Caco-2 (cell line): ENCODE results near the gene DMRTC2. TPM values are rescaled to one million over a fixed set of nuclear protein-coding genes. Genes with fewer than 3 reads are reported as not detected.

Experiments
- BruUV-seq: library from RNA; stranded (reverse); fragments of 400-500 nt; replicated peaks from 2 replicates; lab custom pipeline; 2021; lab: Mats Ljungman, UMichigan
- CTCF ChIA-PET: fragments of 300-600 bp; sonication (Branson Sonifier 250); formaldehyde crosslinking; loops from one replicate; lab custom pipeline; 2022; ENCODE audit warnings: antibody characterized with exemption; lab: Charles Lee
- POLR2A ChIA-PET: fragments of 300-600 bp; sonication (Branson Sonifier 250); formaldehyde crosslinking; loops from one replicate; lab custom pipeline; 2022; ENCODE audit warnings: antibody characterized with exemption; lab: Charles Lee
- DNase-seq, 2 experiments: peaks; one replicate each; pipeline versions ENCODE4 v3.0.0 to v3.0.0-alpha.2; 2020 to 2022
- H3K27me3 ChIP-seq: replicated peaks from 2 replicates; pipeline ENCODE4 v1.6.0; 2011; ENCODE audit warnings: low read length; ENCODE audit not compliant: control insufficient read depth, insufficient read depth
- H3K36me3 ChIP-seq: 2 replicates; pipeline ENCODE4 v1.5.1; 2011; ENCODE audit warnings: low read length; ENCODE audit not compliant: control insufficient read depth, insufficient read depth
- H3K4me1 ChIP-seq: fragments of 250-450 bp; sonication (Bioruptor Pico); 2 replicates; pipeline ENCODE4 v1.5.1; 2020; ENCODE audit warnings: mild to moderate bottlenecking
- H3K4me3 ChIP-seq: 2 replicates; pipeline ENCODE4 v1.5.1; 2011; ENCODE audit warnings: low read depth, mild to moderate bottlenecking, control low read depth, low read length
- H3K9me3 ChIP-seq: fragments of 250-450 bp; sonication (Bioruptor Pico); 2 replicates; pipeline ENCODE4 v1.5.1; 2020; ENCODE audit warnings: mild to moderate bottlenecking, moderate library complexity
- H3K27ac Mint-ChIP-seq: one replicate; pipeline ENCODE4 v1.8.0; 2022; ENCODE audit warnings: mixed read lengths; ENCODE audit not compliant: unreplicated experiment
- H3K27me3 Mint-ChIP-seq: one replicate; pipeline ENCODE4 v1.8.0; 2022; ENCODE audit warnings: mixed read lengths; ENCODE audit not compliant: insufficient read depth, unreplicated experiment
- H3K36me3 Mint-ChIP-seq: one replicate; pipeline ENCODE4 v1.8.0; 2022; ENCODE audit warnings: mild to moderate bottlenecking, mixed read lengths; ENCODE audit not compliant: insufficient read depth, unreplicated experiment
- H3K4me1 Mint-ChIP-seq: one replicate; pipeline ENCODE4 v1.8.0; 2022; ENCODE audit warnings: low read depth, mixed read lengths; ENCODE audit not compliant: unreplicated experiment
- H3K4me3 Mint-ChIP-seq: one replicate; pipeline ENCODE4 v1.8.0; 2022; ENCODE audit warnings: mild to moderate bottlenecking, moderate library complexity, mixed read lengths; ENCODE audit not compliant: unreplicated experiment
- H3K9me3 Mint-ChIP-seq: one replicate; pipeline ENCODE4 v1.8.0; 2022; ENCODE audit warnings: mixed read lengths; ENCODE audit not compliant: unreplicated experiment
- intact Hi-C: fragments of 100-400 bp; cut with micrococcal nuclease; formaldehyde crosslinking; loops from one replicate; pipeline ENCODE4 v1.10.0; 2022; ENCODE audit not compliant: unreplicated experiment
- total RNA-seq: library from RNA; stranded (reverse); gene quantifications from 2 replicates; pipeline ENCODE4 v1.2.3, GENCODE V29; 2022
- TF ChIP-seq, protein P1 (sequence below), 2 experiments: fragments of 200-600 bp in 1 of 2; IDR thresholded peaks; 1 replicate in 1 of 2; 2 replicates in 1 of 2; pipeline versions ENCODE4 v1.5.1 to v1.8.0; 2011 to 2022; ENCODE audit warnings: antibody characterized with exemption in 1 of 2, control low read depth in 1 of 2, inconsistent platforms in 1 of 2, low read depth in 1 of 2, low read length in 1 of 2, mild to moderate bottlenecking in 1 of 2, moderate library complexity in 1 of 2; ENCODE audit not compliant: insufficient read depth in 1 of 2, severe bottlenecking in 1 of 2, unreplicated experiment in 1 of 2

The DMRTC2 gene
- total RNA-seq, 1 experiment from 2014 or later, result not detected

DNA sequence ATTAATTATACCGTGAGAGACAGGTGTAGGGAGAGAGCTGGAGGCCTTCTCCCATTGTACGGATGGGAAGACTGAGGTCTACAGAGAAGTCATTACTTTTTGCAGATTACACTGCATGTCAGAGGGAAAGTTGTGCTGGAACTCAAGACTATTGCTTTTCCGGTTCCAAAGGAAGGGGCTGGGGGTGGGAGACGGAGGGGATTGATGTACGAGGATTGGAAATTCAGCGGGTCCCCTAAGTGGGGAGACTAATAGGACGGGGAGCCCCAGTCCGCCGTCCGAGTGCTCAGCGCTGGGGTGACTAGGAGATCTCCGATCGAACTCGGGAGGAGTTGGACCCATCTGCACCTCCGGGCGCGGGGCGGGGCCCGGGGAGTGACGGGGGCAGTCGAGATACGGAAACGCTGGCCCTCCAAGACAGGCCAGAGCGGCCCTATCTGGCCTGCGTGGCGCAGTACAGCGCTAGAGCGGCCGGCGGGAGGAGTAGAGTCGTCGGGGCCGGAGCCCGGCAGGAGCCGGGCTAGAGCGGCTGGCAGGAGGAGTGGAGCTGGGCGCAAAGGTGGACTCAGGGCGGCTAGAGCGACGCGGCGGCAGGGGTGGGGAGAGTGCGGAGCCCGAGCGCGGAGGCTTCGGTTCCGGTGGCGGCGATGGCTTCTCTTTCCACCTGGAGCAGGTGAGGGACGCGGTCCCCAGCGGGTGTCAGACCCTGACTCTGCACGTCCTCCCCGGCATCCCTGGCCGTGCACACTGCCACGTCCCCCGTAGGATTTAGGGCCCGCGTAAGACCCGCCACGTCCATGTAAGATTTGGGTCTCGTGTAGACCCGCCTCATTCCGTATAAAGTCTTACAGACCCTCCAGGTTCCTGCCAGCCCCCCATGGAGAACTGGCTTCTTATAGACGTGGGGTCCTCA lies 39.2 kb downstream of the DMRTC2 start:
- TF ChIP-seq, protein P1, sequence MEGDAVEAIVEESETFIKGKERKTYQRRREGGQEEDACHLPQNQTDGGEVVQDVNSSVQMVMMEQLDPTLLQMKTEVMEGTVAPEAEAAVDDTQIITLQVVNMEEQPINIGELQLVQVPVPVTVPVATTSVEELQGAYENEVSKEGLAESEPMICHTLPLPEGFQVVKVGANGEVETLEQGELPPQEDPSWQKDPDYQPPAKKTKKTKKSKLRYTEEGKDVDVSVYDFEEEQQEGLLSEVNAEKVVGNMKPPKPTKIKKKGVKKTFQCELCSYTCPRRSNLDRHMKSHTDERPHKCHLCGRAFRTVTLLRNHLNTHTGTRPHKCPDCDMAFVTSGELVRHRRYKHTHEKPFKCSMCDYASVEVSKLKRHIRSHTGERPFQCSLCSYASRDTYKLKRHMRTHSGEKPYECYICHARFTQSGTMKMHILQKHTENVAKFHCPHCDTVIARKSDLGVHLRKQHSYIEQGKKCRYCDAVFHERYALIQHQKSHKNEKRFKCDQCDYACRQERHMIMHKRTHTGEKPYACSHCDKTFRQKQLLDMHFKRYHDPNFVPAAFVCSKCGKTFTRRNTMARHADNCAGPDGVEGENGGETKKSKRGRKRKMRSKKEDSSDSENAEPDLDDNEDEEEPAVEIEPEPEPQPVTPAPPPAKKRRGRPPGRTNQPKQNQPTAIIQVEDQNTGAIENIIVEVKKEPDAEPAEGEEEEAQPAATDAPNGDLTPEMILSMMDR (IDR thresholded peaks at IDR 0.05; ENCODE audit: insufficient read depth in 1 of 2, low read depth in 1 of 2, low read length in 1 of 2, severe bottlenecking in 1 of 2, unreplicated experiment in 1 of 2), result no peak
- Mint-ChIP-seq H3K27me3 (peaks cover 3% of the 10 kb centered on the region), H3K4me3 (peak overlapping the region; percentile 91), H3K36me3 (peaks cover 11% of the 10 kb centered on the region), H3K9me3 (no peaks in the 10 kb centered on the region), H3K27ac (peak overlapping the region; percentile 83), H3K4me1 (peaks cover 31% of the 10 kb centered on the region)
- ChIA-PET POLR2A (interaction anchor here (0.6 to 2.3 kb wide), 5 partner anchors 11 to 68 kb away, joined by 4 to 13 read pairs (median 4); partner anchors contain the start of genes ERFL and RPS19), CTCF (interaction anchor here (0.6 to 1.4 kb wide), 7 partner anchors 9 to 74 kb away, joined by 3 to 12 read pairs (median 3); partner anchors contain the start of gene RPS19)
- Histone ChIP-seq H3K4me3 (peak overlapping the region; percentile 89), H3K9me3 (no peaks in the 10 kb centered on the region), H3K27me3 (no peaks in the 10 kb centered on the region), H3K4me1 (peaks cover 24% of the 10 kb centered on the region), H3K36me3 (peaks cover 3% of the 10 kb centered on the region; the same call in 1 of the 2 replicates)
- BruUV-seq, result TSS peak; percentile 96
- peak; percentile 98 for DNase-seq
- intact Hi-C loops, result loop anchor here (1.0 to 5.0 kb wide), 4 partner anchors 20 to 193 kb away; partner anchors contain the start of genes RABAC1 and ZNF574

DNA sequence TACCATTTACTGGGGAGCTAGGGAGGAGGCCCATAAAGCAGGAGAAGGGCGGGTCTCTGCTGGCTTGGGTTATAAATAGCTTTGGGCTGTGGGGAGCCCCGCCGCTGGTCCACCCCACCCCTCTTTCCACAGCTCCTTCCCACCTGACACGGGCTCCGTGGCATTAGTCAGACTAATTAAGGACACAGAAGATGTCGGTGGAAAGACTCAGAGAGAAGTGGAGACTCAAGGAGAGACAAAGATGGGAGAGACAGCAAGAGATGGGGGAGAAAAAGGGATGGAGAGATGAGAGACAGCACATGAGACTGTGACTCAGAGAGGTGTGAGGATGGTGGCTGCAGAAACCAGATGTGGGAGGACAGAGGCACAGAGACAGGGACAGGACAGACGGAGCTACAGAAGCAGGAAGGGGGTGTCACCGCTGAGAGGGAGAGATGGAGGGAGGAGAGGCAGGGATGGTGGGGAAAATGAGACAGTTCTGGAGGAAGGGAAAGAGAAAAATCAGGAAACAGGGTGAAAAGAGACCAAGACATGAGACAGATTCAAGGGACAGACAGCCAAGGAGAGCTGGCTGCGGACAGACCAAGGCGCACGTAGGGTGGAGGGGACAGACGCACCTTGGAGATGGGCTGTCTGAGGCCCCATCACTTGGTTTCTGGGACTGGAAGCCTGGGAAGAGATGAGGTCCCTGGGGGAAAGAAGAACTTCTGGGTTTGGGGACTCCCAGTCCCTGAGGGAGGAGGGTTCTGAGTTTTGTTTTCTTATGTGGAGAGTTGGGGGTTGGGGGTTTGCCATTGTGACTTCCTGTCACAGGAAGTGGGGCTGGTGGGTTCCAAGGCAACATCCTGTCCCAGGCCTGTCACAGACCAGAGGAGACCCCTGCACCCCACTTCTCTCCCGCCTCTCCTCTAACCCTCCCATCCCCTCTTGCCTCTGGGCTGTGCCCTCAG lies 42.2 kb downstream of the DMRTC2 start:
- Histone ChIP-seq H3K4me3 (0 out of 2 replicates have a peak overlapping the region, but pooled peaks have one; percentile 17), H3K36me3 (peaks cover 3% of the 10 kb centered on the region; the same call in 1 of the 2 replicates), H3K27me3 (no peaks in the 10 kb centered on the region), H3K4me1 (peaks cover 24% of the 10 kb centered on the region), H3K9me3 (no peaks in the 10 kb centered on the region)
- TF ChIP-seq, protein P1 (IDR thresholded peaks at IDR 0.05; ENCODE audit: insufficient read depth in 1 of 2, low read depth in 1 of 2, low read length in 1 of 2, severe bottlenecking in 1 of 2, unreplicated experiment in 1 of 2), result no peak
- BruUV-seq, result no TSS peak
- H3K9me3 Mint-ChIP-seq, result no peaks in the 10 kb centered on the region
- intact Hi-C loops, result loop anchor here (1.0 to 2.0 kb wide), 2 partner anchors 14 to 64 kb away; no protein-coding TSS in a partner anchor
- H3K27ac Mint-ChIP-seq, result peak overlapping the region; percentile 47
- ChIA-PET CTCF (interaction anchor here (1.0 to 2.7 kb wide), 6 partner anchors 14 to 189 kb away, joined by 3 to 17 read pairs (median 4); partner anchors contain the start of gene ZNF574), POLR2A (interaction anchor here (0.6 kb wide), 1 partner anchor 27 kb away, joined by 3 read pairs; the partner anchor contains the start of gene RPS19)
- peak overlapping the region; percentile 40 for H3K4me3 Mint-ChIP-seq
- H3K4me1 Mint-ChIP-seq, result peaks cover 31% of the 10 kb centered on the region
- H3K36me3 Mint-ChIP-seq, result peaks cover 16% of the 10 kb centered on the region
- DNase-seq, result no peak
- peaks cover 3% of the 10 kb centered on the region for H3K27me3 Mint-ChIP-seq
